Caki2 (cell line): Measurements from ENCODE around the gene PNPLA2. TPM values are rescaled to one million over a fixed set of nuclear protein-coding genes. Genes with fewer than 3 reads are reported as not detected.

Experiments
- DNase-seq: peaks from one replicate; pipeline ENCODE4 v3.0.0-alpha.2; 2015; ENCODE audit warnings: low read depth
- in situ Hi-C: cut with HindIII; loops from 2 replicates; pipeline ENCODE4 v1.10.0; 2016; ENCODE audit warnings: low sequenced_read_pairs, low pct_unique_long_range_greater_than_20kb, mixed read lengths
- total RNA-seq: library from RNA; depleted of rRNA; stranded (reverse); fragments of >200 nt; shearing (Covaris generic); gene quantifications from 2 replicates; pipeline ENCODE4 v1.2.3, GENCODE V29; 2014; ENCODE audit warnings: low replicate concordance

The PNPLA2 gene
- total RNA-seq, 1 experiment from 2014 or later, result 11.6 TPM

GRCh38 chr11:862081-862661, 43.5 kb downstream of the PNPLA2 start:
- in situ Hi-C loops, result no loop called here
- DNase-seq, result no peak

- in situ Hi-C loops, result no loop called here
- DNase-seq, result no peak
Observed at GRCh38 chr11:862696-863022, 43.9 kb downstream of the PNPLA2 start.

- in situ Hi-C loops, result no loop called here
- no peak for DNase-seq
Observed at GRCh38 chr11:863023-863909, 44.6 kb downstream of the PNPLA2 start.

DNA sequence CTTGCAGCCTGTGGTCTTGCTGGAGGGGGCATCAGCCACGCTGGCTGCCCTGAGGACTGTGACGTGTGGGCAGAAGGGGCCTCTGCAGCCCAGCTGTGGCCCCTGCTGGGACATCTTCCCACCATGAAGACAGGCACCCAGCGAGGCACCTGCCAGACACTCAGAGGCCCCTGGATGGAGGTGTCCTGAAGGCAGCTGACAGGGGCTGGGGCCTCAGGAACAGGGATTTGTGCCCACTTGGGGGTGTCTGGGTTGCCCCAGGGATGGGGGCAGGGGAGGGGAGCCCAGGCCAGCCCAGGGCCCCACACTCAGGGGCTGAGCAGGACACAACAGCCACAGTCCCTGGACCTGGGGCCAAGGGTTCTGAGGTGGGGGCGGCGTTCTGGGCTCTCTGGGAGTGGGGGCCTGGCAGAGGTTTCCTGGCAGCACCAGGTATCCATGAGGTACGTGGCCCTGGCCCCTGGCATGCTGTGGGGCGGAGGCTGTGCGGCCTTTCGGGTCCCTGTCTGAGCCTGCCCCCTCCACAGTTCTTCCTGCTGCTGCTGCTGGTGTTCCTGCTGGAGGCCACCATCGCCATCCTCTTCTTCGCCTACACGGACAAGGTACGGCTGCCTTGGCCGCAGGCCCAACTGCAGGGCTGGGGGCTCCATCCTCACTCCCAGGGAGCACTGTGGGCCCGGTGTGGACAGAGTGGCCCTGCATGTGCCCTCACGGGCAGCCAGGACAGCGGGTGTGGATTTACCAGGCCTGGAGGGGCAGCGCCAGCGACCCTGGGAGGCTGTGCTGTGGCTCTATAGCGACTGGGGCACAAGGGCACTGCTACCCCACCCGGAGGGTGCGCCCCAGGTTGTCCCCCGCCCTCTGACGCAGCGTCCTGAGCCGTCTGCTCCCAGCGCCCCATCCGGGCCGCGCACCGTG, 45.5 kb downstream of the PNPLA2 start:
- DNase-seq, result no peak
- in situ Hi-C loops, result no loop called here

DNA sequence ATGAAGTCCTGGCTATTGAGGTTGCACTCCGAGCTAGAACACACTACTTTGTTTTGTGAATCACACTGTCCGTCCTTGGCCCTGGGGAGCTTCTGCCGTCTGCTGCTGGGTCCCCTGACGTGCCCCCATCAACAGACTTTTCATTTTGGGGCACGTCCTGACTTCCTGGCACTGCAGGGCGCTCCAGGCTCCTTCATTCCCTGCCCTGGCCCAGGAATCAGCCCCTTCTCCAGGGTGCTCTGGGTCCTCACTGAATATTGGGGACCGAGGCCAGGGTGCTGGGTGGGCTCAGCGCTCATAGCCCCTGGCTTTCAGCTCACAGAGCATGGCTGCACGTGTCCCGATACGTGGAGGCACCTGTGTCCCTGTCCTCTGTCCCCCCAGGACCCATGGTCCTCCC, 46.2 kb downstream of the PNPLA2 start:
- no peak for DNase-seq
- in situ Hi-C loops, result no loop called here

DNA sequence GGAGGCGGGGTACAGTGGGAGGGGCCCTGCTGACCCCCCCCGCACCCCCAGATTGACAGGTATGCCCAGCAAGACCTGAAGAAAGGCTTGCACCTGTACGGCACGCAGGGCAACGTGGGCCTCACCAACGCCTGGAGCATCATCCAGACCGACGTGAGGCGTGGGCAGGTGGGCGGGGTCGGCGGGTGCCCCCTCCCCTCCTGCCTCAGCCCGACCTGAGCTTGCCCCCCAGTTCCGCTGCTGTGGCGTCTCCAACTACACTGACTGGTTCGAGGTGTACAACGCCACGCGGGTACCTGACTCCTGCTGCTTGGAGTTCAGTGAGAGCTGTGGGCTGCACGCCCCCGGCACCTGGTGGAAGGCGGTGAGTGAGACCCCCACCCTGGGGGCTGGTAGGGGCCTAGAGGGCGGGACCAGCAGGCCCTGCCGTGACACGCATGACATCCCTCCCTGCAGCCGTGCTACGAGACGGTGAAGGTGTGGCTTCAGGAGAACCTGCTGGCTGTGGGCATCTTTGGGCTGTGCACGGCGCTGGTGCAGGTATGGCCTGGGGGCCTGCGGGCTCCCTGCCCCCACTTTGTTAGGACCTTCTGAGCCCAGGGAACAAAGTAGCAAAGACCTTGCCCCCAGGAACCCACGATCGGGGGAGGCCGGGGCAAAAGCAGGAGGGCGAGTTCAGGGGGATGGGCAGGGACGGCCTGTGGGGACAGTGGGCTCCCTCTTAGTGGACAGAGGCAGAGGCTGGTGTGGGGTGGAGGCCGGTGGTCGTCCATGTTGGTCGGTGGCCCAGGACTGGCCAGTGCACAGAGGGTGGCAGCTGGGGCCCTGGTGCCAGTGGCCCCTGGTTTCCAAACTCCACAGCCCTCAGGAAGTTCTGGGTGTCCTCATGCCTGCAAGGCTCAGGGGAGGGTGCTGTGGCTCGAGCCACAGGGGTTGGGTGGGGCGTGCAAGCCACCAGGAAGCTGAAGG, 47.0 kb downstream of the PNPLA2 start:
- DNase-seq, result no peak
- in situ Hi-C loops, result no loop called here

- DNase-seq, result no peak
- in situ Hi-C loops, result no loop called here
Observed at GRCh38 chr11:866481-866880, 47.8 kb downstream of the PNPLA2 start.

DNA sequence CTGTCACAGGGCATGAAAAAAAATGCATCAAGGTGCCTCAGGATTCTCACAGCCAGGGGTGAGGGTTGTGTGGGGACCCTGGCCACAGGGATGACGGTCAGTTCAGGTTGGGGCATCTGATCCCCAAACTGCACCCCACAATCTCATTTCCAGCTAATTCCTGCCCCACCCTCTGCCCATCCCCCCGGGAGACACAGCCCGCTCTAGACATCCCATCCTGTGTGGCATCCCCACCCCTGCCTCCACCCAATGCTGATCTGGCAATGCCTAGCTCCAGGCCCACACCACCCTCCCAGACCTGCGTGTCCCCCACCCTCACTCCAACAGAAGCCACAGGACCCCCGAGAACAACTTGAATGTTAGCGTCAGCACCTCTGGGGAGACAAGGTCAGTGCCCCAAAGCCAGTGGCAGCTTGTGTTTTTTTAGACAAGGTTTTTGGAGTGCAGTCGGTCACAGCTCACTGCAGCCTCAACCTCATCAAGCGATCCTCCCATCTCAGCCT, 49.2 kb downstream of the PNPLA2 start:
- in situ Hi-C loops, result no loop called here
- DNase-seq, result no peak

- in situ Hi-C loops, result no loop called here
- no peak for DNase-seq
Observed at GRCh38 chr11:868394-868793, 49.7 kb downstream of the PNPLA2 start.

DNA sequence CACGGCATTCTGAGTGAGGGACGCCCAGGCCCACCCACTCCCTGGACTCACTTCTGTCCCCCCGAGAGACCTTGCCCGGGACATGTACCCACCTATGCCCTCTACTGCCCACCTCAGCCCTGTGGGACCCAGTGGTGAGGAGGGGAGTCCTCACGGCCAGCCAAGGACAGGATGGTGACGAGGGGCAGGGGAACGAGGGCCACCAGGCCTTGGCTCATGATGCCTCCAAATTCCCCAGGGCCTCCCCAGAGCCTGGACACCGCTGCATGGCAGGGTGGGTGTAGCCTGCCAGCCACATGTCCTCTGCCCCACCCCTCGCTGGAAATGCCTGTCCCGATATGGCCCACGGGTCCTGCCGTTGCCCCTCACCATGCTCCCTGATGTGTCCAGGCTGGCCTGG, 50.1 kb downstream of the PNPLA2 start:
- DNase-seq, result no peak
- in situ Hi-C loops, result no loop called here

- in situ Hi-C loops, result no loop called here
- DNase-seq, result no peak
Observed at GRCh38 chr11:869399-870126, 50.8 kb downstream of the PNPLA2 start.

DNA sequence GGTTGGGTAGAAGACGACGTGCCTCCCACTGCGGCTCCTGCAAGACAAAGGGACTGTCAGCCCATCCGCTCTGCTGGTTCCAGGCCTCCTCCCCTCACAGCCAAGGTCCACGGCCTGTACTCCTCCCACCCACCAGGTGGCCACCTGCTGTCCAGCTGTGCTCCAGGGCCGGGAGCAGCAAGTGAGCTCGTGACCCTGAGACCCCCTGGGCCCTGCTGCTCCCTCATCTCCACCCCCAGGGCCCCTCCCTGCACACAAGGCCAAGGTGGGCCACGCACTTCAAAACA, 51.4 kb downstream of the PNPLA2 start:
- in situ Hi-C loops, result no loop called here
- no peak for DNase-seq

DNA sequence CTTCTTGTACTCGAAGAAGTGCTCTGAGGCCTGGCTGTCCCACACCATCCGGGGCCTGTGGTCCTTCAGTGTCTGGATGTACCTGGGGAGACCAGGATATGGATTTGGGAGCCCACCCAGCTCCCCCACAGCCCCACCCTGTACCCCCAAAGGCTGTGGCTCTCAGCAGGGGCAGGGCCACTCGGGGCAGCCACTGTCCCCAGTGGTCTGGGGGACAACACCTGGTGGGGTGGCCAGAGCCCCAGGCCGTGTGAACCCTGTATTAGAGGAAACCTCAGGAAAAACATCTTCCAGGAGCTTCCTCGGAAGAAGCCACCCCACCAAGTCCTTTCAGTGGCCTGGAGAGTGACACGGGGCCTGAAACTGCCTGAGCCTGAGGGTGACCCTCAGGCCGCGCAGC, 51.7 kb downstream of the PNPLA2 start:
- no peak for DNase-seq
- in situ Hi-C loops, result no loop called here

GRCh38 chr11:871472-871871, 52.8 kb downstream of the PNPLA2 start:
- DNase-seq, result no peak
- in situ Hi-C loops, result no loop called here

DNA sequence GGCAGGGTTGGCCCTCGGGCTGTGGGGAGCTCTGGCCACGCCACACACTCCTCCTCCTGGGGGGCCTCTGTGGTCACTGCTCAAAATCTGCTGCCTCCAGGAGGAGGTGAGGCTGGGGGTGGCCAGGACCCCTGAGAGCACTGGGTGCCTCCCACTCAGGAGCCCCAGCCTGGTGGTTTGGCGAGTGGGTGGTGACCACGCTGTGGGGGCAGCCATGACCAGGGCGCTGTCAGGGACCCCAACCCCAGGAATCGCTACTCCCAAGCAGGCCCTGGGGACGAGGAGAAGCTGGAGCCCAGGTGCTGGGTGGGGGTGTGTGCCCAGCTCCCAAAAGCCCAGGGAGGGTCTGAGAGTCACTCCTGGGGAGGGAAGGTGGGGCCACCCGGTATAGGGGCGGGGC, 54.1 kb downstream of the PNPLA2 start:
- no peak for DNase-seq
- in situ Hi-C loops, result no loop called here

- in situ Hi-C loops, result no loop called here
- DNase-seq, result no peak
Observed at GRCh38 chr11:873706-874105, 55.0 kb downstream of the PNPLA2 start.
